ENCODE results near the gene ZNF668.

The ZNF668 gene

DNA sequence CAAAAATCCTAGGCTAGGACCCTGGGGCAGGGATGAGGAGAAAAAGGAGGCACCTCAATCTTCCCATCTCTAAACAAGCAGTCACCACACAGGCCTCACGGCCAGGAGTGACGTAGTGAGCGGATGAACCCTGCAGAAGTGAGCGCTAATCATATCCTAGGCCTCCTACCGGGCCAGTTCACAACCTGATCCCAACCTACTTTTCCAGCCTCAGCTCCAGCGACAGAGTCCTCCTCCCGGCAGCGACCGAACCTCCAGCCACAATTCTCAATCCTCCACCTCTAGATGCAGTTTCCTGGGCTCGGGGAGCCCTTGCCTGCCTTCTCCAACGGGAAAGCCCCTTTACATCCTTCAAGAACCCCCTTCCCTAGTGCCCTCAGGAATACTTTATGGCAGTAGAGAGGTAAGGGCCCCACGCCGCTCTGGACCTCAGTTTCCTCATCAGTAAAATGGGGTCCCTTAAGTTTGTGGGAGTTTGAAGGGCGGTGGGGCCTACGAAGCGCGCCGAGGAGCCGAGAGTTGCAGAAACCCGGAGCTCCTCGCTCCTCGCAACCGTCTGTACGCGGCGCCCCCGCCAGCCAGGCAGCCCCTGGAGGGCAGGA, 1.4 kb downstream of the ZNF668 start:
- Histone ChIP-seq H2BK12ac (ENCODE audit: low read length in 2 of 2) (peak overlapping the region in 1 of 2 experiments; percentile 34), H3K14ac (ENCODE audit: low read length in 2 of 2) (peak overlapping the region in 1 of 2 experiments; percentile 99), H2BK5ac (ENCODE audit: low read depth, low read length, poor library complexity, severe bottlenecking) (peak overlapping the region; percentile 22), H3K27ac (ENCODE audit: low read length, poor library complexity, severe bottlenecking) (peak overlapping the region; percentile 68), H3K9me3 (ENCODE audit: control insufficient read depth, low read length) (no peaks in the 10 kb centered on the region), H3K36me3 (ENCODE audit: control insufficient read depth in 1 of 2, insufficient read depth in 2 of 2, low read depth in 1 of 2, low read length in 2 of 2) (peaks cover 17 to 19% of the 10 kb centered on the region in 2 experiments), H3K27me3 (ENCODE audit: control insufficient read depth in 1 of 2, insufficient read depth in 1 of 2, low read length in 2 of 2) (no peaks in the 10 kb centered on the region), H3K4me1 (ENCODE audit: control insufficient read depth, insufficient read depth, low read depth, low read length) (peaks cover 13% of the 10 kb centered on the region), H3K4ac (ENCODE audit: low read depth in 1 of 2, low read length in 2 of 2) (peak overlapping the region; percentile 69 to 99), H3K23ac (ENCODE audit: low read length in 2 of 2) (peak overlapping the region in 1 of 2 experiments; percentile 90), H3K9ac (ENCODE audit: low read length) (peak overlapping the region; percentile 94), H2BK15ac (ENCODE audit: low read depth, poor library complexity, severe bottlenecking) (no peak overlapping the region), H3K4me3 (ENCODE audit: insufficient read depth in 1 of 2, low read depth in 1 of 2, low read length in 2 of 2) (peak overlapping the region; percentile 82 to 87), H3K79me1 (replicated peaks; ENCODE audit: low read length, poor library complexity, severe bottlenecking) (peaks cover 20% of the 10 kb centered on the region), H4K8ac (ENCODE audit: low read length) (peak overlapping the region; percentile 91), H3K4me2 (ENCODE audit: low read length, poor library complexity, severe bottlenecking) (peak overlapping the region; percentile 81), H2AFZ (ENCODE audit: low read depth, low read length) (peak overlapping the region; percentile 72), H2AK5ac (ENCODE audit: low read length, severe bottlenecking) (no peak overlapping the region), H2BK120ac (ENCODE audit: low read depth, low read length) (peak overlapping the region; percentile 22), H3K18ac (ENCODE audit: low read depth in 1 of 2, low read length in 2 of 2) (peak overlapping the region; percentile 74 to 98), H4K91ac (ENCODE audit: low read length) (peak overlapping the region; percentile 88)
- under 1% methylated on average over 27 of the region's 27 CpGs for WGBS
- DNase-seq, result peak; percentile 75

DNA sequence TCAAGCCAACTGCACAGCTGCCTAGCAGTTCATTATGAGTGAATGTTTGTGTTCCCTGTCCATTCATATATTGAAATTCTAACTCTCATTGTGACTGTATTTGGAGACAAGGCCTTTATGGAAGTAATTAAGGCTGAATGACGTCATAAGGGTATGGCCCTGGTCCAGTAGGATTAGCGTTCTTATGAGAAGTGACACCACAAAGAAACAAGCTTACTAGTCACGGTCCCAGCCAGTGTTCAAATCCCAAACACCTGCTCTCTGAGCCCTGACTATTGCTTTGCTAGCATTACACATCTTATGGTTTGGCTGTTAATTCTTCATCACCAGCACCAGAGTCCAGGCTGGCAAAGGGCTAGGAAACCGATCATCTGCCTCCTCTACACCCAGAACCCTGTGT, 2.2 kb downstream of the ZNF668 start:
- Histone ChIP-seq H4K8ac (ENCODE audit: low read length) (no peak overlapping the region), H2AK5ac (ENCODE audit: low read length, severe bottlenecking) (peak overlapping the region; percentile 20), H3K23ac (ENCODE audit: low read length in 2 of 2) (peak overlapping the region in 1 of 2 experiments; percentile 64), H3K27ac (ENCODE audit: low read length, poor library complexity, severe bottlenecking) (peak overlapping the region; percentile 68), H3K9me3 (ENCODE audit: control insufficient read depth, low read length) (no peaks in the 10 kb centered on the region), H3K4me1 (ENCODE audit: control insufficient read depth, insufficient read depth, low read depth, low read length) (peaks cover 13% of the 10 kb centered on the region), H2BK12ac (ENCODE audit: low read length in 2 of 2) (no peak overlapping the region), H3K27me3 (ENCODE audit: control insufficient read depth in 1 of 2, insufficient read depth in 1 of 2, low read length in 2 of 2) (no peaks in the 10 kb centered on the region), H3K14ac (ENCODE audit: low read length in 2 of 2) (no peak overlapping the region), H3K79me1 (replicated peaks; ENCODE audit: low read length, poor library complexity, severe bottlenecking) (peaks cover 16% of the 10 kb centered on the region), H3K4me3 (ENCODE audit: insufficient read depth in 1 of 2, low read depth in 1 of 2, low read length in 2 of 2) (peak overlapping the region in 1 of 2 experiments; percentile 87), H3K18ac (ENCODE audit: low read depth in 1 of 2, low read length in 2 of 2) (no peak overlapping the region), H4K91ac (ENCODE audit: low read length) (no peak overlapping the region), H3K4ac (ENCODE audit: low read depth in 1 of 2, low read length in 2 of 2) (peak overlapping the region in 1 of 2 experiments; percentile 0), H2BK5ac (ENCODE audit: low read depth, low read length, poor library complexity, severe bottlenecking) (no peak overlapping the region), H3K9ac (ENCODE audit: low read length) (peak overlapping the region; percentile 94), H3K4me2 (ENCODE audit: low read length, poor library complexity, severe bottlenecking) (peak overlapping the region; percentile 81), H3K36me3 (ENCODE audit: control insufficient read depth in 1 of 2, insufficient read depth in 2 of 2, low read depth in 1 of 2, low read length in 2 of 2) (peaks cover 10 to 11% of the 10 kb centered on the region in 2 experiments), H2BK120ac (ENCODE audit: low read depth, low read length) (no peak overlapping the region), H2BK15ac (ENCODE audit: low read depth, poor library complexity, severe bottlenecking) (no peak overlapping the region), H2AFZ (ENCODE audit: low read depth, low read length) (no peak overlapping the region)
- peak; percentile 58 for DNase-seq
- WGBS, result 60% methylated on average over 4 of the region's 4 CpGs

DNA sequence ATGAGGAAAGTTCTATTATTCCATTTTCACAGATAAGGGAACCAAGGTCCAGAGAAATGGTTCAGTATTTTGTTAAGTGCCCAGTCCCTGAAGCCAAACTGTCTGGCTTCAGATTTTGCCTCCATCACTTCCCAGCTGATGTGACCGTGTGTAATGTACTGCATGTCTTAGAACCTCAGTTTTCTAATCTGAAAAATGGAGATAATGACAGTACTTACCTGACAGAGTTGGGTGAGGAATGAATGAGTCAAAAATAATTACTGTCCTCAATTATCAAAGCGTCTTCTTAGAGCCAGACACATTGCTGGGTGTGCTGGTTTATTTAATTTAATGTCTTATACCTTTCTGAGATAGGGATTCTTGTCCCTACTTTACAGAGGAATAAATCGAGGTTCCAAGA, 6.7 kb downstream of the ZNF668 start:
- H3K18ac ChIP-seq (ENCODE audit: low read depth in 1 of 2, low read length in 2 of 2), result no peak overlapping the region
- H3K14ac ChIP-seq (ENCODE audit: low read length in 2 of 2), result no peak overlapping the region
- H3K4me1 ChIP-seq (ENCODE audit: control insufficient read depth, insufficient read depth, low read depth, low read length), result peaks cover 30% of the 10 kb centered on the region
- no peak overlapping the region for H2AFZ ChIP-seq (ENCODE audit: low read depth, low read length)
- no peak overlapping the region for H3K9ac ChIP-seq (ENCODE audit: low read length)
- no peak overlapping the region for H4K8ac ChIP-seq (ENCODE audit: low read length)
- no peaks in the 10 kb centered on the region for H3K9me3 ChIP-seq (ENCODE audit: control insufficient read depth, low read length)
- H3K79me1 ChIP-seq (replicated peaks; ENCODE audit: low read length, poor library complexity, severe bottlenecking), result peaks cover 18% of the 10 kb centered on the region
- no peak overlapping the region for H3K4me2 ChIP-seq (ENCODE audit: low read length, poor library complexity, severe bottlenecking)
- no peaks in the 10 kb centered on the region for H3K27me3 ChIP-seq (ENCODE audit: control insufficient read depth in 1 of 2, insufficient read depth in 1 of 2, low read length in 2 of 2)
- DNase-seq, result no peak
- H2AK5ac ChIP-seq (ENCODE audit: low read length, severe bottlenecking), result no peak overlapping the region
- no peak overlapping the region for H2BK5ac ChIP-seq (ENCODE audit: low read depth, low read length, poor library complexity, severe bottlenecking)
- H2BK12ac ChIP-seq (ENCODE audit: low read length in 2 of 2), result no peak overlapping the region
- no peak overlapping the region for H2BK120ac ChIP-seq (ENCODE audit: low read depth, low read length)
- H2BK15ac ChIP-seq (ENCODE audit: low read depth, poor library complexity, severe bottlenecking), result no peak overlapping the region
- H4K91ac ChIP-seq (ENCODE audit: low read length), result no peak overlapping the region
- no peak overlapping the region for H3K23ac ChIP-seq (ENCODE audit: low read length in 2 of 2)
- no peak overlapping the region for H3K4me3 ChIP-seq (ENCODE audit: insufficient read depth in 1 of 2, low read depth in 1 of 2, low read length in 2 of 2)
- H3K36me3 ChIP-seq (ENCODE audit: control insufficient read depth in 1 of 2, insufficient read depth in 2 of 2, low read depth in 1 of 2, low read length in 2 of 2), result peaks cover 12 to 18% of the 10 kb centered on the region in 2 experiments
- H3K4ac ChIP-seq (ENCODE audit: low read depth in 1 of 2, low read length in 2 of 2), result no peak overlapping the region
- H3K27ac ChIP-seq (ENCODE audit: low read length, poor library complexity, severe bottlenecking), result no peak overlapping the region
- 98% methylated on average over 3 of the region's 3 CpGs for WGBS

DNA sequence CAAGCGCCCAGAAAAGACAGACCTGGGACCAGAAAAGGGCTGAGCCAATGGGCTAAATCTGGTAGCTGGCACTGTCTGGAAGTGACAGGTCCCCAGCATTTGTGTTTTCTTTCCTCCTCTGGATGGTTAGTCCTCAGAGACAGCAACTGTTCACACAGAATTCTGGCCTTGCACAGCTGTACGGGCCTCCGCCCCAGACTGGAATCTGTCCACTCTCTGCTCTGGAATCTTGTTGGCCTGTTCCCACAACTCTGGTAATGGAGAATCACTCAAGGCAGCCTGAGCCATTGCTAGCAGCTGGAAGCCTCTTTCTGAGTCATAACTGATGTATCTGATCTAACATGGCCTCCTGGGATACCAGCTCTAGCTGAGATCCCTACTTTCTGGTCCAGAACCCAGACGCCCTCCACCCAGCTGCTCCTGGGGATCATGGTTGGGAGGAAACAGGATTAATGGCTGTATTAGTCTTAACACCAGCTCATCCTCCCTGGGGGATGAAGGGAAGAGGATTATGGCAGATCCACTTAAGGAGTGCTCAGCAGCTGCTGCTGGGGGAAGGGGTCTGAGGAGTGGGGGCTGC, 9.1 kb downstream of the ZNF668 start:
- peak overlapping the region; percentile 88 to 89 for H3K18ac ChIP-seq (ENCODE audit: low read depth in 1 of 2, low read length in 2 of 2)
- no peak overlapping the region for H3K4me2 ChIP-seq (ENCODE audit: low read length, poor library complexity, severe bottlenecking)
- no peaks in the 10 kb centered on the region for H3K27me3 ChIP-seq (ENCODE audit: control insufficient read depth in 1 of 2, insufficient read depth in 1 of 2, low read length in 2 of 2)
- peaks cover 33 to 40% of the 10 kb centered on the region in 2 experiments for H3K36me3 ChIP-seq (ENCODE audit: control insufficient read depth in 1 of 2, insufficient read depth in 2 of 2, low read depth in 1 of 2, low read length in 2 of 2)
- peak overlapping the region; percentile 74 for H2BK15ac ChIP-seq (ENCODE audit: low read depth, poor library complexity, severe bottlenecking)
- peak overlapping the region in 1 of 2 experiments; percentile 37 for H3K14ac ChIP-seq (ENCODE audit: low read length in 2 of 2)
- H3K9ac ChIP-seq (ENCODE audit: low read length), result peak overlapping the region; percentile 77
- peak overlapping the region in 1 of 2 experiments; percentile 29 for H3K4me3 ChIP-seq (ENCODE audit: insufficient read depth in 1 of 2, low read depth in 1 of 2, low read length in 2 of 2)
- H3K23ac ChIP-seq (ENCODE audit: low read length in 2 of 2), result no peak overlapping the region
- DNase-seq, result peak; percentile 93
- peak overlapping the region; percentile 90 for H3K27ac ChIP-seq (ENCODE audit: low read length, poor library complexity, severe bottlenecking)
- peak overlapping the region; percentile 95 for H4K8ac ChIP-seq (ENCODE audit: low read length)
- peak overlapping the region; percentile 77 for H2AK5ac ChIP-seq (ENCODE audit: low read length, severe bottlenecking)
- peak overlapping the region; percentile 75 for H2BK120ac ChIP-seq (ENCODE audit: low read depth, low read length)
- H4K91ac ChIP-seq (ENCODE audit: low read length), result peak overlapping the region; percentile 96
- H3K4me1 ChIP-seq (ENCODE audit: control insufficient read depth, insufficient read depth, low read depth, low read length), result peaks cover 28% of the 10 kb centered on the region
- peak overlapping the region; percentile 47 for H2BK5ac ChIP-seq (ENCODE audit: low read depth, low read length, poor library complexity, severe bottlenecking)
- WGBS, result 30% methylated on average over 4 of the region's 4 CpGs
- peaks cover 39% of the 10 kb centered on the region for H3K79me1 ChIP-seq (replicated peaks; ENCODE audit: low read length, poor library complexity, severe bottlenecking)
- no peak overlapping the region for H2AFZ ChIP-seq (ENCODE audit: low read depth, low read length)
- H3K4ac ChIP-seq (ENCODE audit: low read depth in 1 of 2, low read length in 2 of 2), result peak overlapping the region; percentile 83 to 98
- H3K9me3 ChIP-seq (ENCODE audit: control insufficient read depth, low read length), result no peaks in the 10 kb centered on the region
- H2BK12ac ChIP-seq (ENCODE audit: low read length in 2 of 2), result peak overlapping the region; percentile 61 to 86
